Measurements from ENCODE around the gene TOP2B. TPM values are rescaled to one million over a fixed set of nuclear protein-coding genes. Genes with fewer than 3 reads are reported as not detected.
A peak's percentile ranks its signal among the peaks of the same experiment; 100 is the strongest.

TOP2B gene
- total and polyA plus RNA-seq, 2 experiments from 2014 or later: 36.7 to 58.4 TPM

GRCh38 chr3:25565807-25566206 lies 98.9 kb downstream of the TOP2B start:
- TF ChIP-seq EZH2 (IDR thresholded peaks at IDR 0.05; ENCODE audit: insufficient read depth, poor library complexity, severe bottlenecking): no peak
- no peak for TF ChIP-seq EZH2phosphoT487 (IDR thresholded peaks at IDR 0.05; ENCODE audit: insufficient read depth, low read depth)
- no peak overlapping the region for H3K27ac ChIP-seq
- H3K27me3 ChIP-seq (replicated peaks; ENCODE audit: insufficient read depth): no peaks in the 10 kb centered on the region
- H3K4me1 ChIP-seq (ENCODE audit: insufficient read depth): no peaks in the 10 kb centered on the region
- no peaks in the 10 kb centered on the region for H3K79me2 ChIP-seq (ENCODE audit: insufficient read depth)
- no peak overlapping the region for H2AFZ ChIP-seq
- no peak for DNase-seq
- no peaks in the 10 kb centered on the region for H3K9me3 ChIP-seq (ENCODE audit: low read depth)
- no peaks in the 10 kb centered on the region for H3K9me2 ChIP-seq (ENCODE audit: insufficient read depth)
- H4K20me1 ChIP-seq (ENCODE audit: insufficient read depth): no peaks in the 10 kb centered on the region
- H3K9ac ChIP-seq: no peak overlapping the region
- no peak overlapping the region for H3K4me3 ChIP-seq
- no peaks in the 10 kb centered on the region for H3K36me3 ChIP-seq (ENCODE audit: low read depth)
- no peaks in the 10 kb centered on the region for H3F3A ChIP-seq (ENCODE audit: insufficient read depth)
- in situ Hi-C loops (cut with MboI): no loop called here
- WGBS, 2 experiments (ENCODE audit: low coverage in 1 of 2, low lambda C conversion rate in 2 of 2, missing lambda C conversion rate in 2 of 2): 60 to 62% methylated on average over 7 of the region's 7 CpGs
- H3K4me2 ChIP-seq (ENCODE audit: unreplicated experiment): no peak overlapping the region

GRCh38 chr3:25564075-25564474 lies 100.6 kb downstream of the TOP2B start:
- H4K20me1 ChIP-seq (ENCODE audit: insufficient read depth): no peaks in the 10 kb centered on the region
- H3K9ac ChIP-seq: no peak overlapping the region
- no peaks in the 10 kb centered on the region for H3K27me3 ChIP-seq (replicated peaks; ENCODE audit: insufficient read depth)
- DNase-seq: no peak
- no peak overlapping the region for H3K4me3 ChIP-seq
- no peak overlapping the region for H3K4me2 ChIP-seq (ENCODE audit: unreplicated experiment)
- no peaks in the 10 kb centered on the region for H3K9me2 ChIP-seq (ENCODE audit: insufficient read depth)
- no peak overlapping the region for H2AFZ ChIP-seq
- H3K79me2 ChIP-seq (ENCODE audit: insufficient read depth): no peaks in the 10 kb centered on the region
- WGBS, 2 experiments (ENCODE audit: low coverage in 1 of 2, low lambda C conversion rate in 2 of 2, missing lambda C conversion rate in 2 of 2): 74 to 81% methylated on average over 4 of the region's 4 CpGs
- TF ChIP-seq EZH2phosphoT487 (IDR thresholded peaks at IDR 0.05; ENCODE audit: insufficient read depth, low read depth) (no peak), EZH2 (IDR thresholded peaks at IDR 0.05; ENCODE audit: insufficient read depth, poor library complexity, severe bottlenecking) (no peak)
- H3K4me1 ChIP-seq (ENCODE audit: insufficient read depth): no peaks in the 10 kb centered on the region
- H3K27ac ChIP-seq: no peak overlapping the region
- H3F3A ChIP-seq (ENCODE audit: insufficient read depth): no peaks in the 10 kb centered on the region
- H3K36me3 ChIP-seq (ENCODE audit: low read depth): no peaks in the 10 kb centered on the region
- in situ Hi-C loops (cut with MboI): no loop called here
- H3K9me3 ChIP-seq (ENCODE audit: low read depth): no peaks in the 10 kb centered on the region

- Histone ChIP-seq H3K4me1 (ENCODE audit: insufficient read depth) (no peaks in the 10 kb centered on the region), H3F3A (ENCODE audit: insufficient read depth) (no peaks in the 10 kb centered on the region), H3K4me2 (ENCODE audit: unreplicated experiment) (no peak overlapping the region), H3K36me3 (ENCODE audit: low read depth) (no peaks in the 10 kb centered on the region), H3K9ac (no peak overlapping the region), H3K9me3 (ENCODE audit: low read depth) (no peaks in the 10 kb centered on the region), H3K27ac (no peak overlapping the region), H3K27me3 (replicated peaks; ENCODE audit: insufficient read depth) (no peaks in the 10 kb centered on the region), H3K4me3 (no peak overlapping the region), H3K9me2 (ENCODE audit: insufficient read depth) (no peaks in the 10 kb centered on the region), H4K20me1 (ENCODE audit: insufficient read depth) (no peaks in the 10 kb centered on the region), H2AFZ (no peak overlapping the region), H3K79me2 (ENCODE audit: insufficient read depth) (no peaks in the 10 kb centered on the region)
- WGBS, 2 experiments (ENCODE audit: low coverage in 1 of 2, low lambda C conversion rate in 2 of 2, missing lambda C conversion rate in 2 of 2): 50 to 65% methylated on average over 1 of the region's 1 CpG
- TF ChIP-seq EZH2phosphoT487 (IDR thresholded peaks at IDR 0.05; ENCODE audit: insufficient read depth, low read depth) (no peak), EZH2 (IDR thresholded peaks at IDR 0.05; ENCODE audit: insufficient read depth, poor library complexity, severe bottlenecking) (no peak)
- in situ Hi-C loops (cut with MboI): no loop called here
- peak; percentile 23 for DNase-seq
Observed at GRCh38 chr3:25563601-25564000, 101.1 kb downstream of the TOP2B start.

- no peaks in the 10 kb centered on the region for H4K20me1 ChIP-seq (ENCODE audit: insufficient read depth)
- H3K4me3 ChIP-seq: no peak overlapping the region
- H3K36me3 ChIP-seq (ENCODE audit: low read depth): no peaks in the 10 kb centered on the region
- H3K4me2 ChIP-seq (ENCODE audit: unreplicated experiment): no peak overlapping the region
- WGBS, 2 experiments (ENCODE audit: low coverage in 1 of 2, low lambda C conversion rate in 2 of 2, missing lambda C conversion rate in 2 of 2): 52 to 55% methylated on average over 6 of the region's 6 CpGs
- H3F3A ChIP-seq (ENCODE audit: insufficient read depth): no peaks in the 10 kb centered on the region
- no peaks in the 10 kb centered on the region for H3K4me1 ChIP-seq (ENCODE audit: insufficient read depth)
- no peak overlapping the region for H3K27ac ChIP-seq
- no peak overlapping the region for H2AFZ ChIP-seq
- DNase-seq: no peak
- H3K9me3 ChIP-seq (ENCODE audit: low read depth): no peaks in the 10 kb centered on the region
- no peaks in the 10 kb centered on the region for H3K79me2 ChIP-seq (ENCODE audit: insufficient read depth)
- H3K27me3 ChIP-seq (replicated peaks; ENCODE audit: insufficient read depth): 0 out of 2 replicates have a peak, but pooled peaks cover 5% of the 10 kb centered on the region
- no peak overlapping the region for H3K9ac ChIP-seq
- in situ Hi-C loops (cut with MboI): no loop called here
- no peaks in the 10 kb centered on the region for H3K9me2 ChIP-seq (ENCODE audit: insufficient read depth)
- TF ChIP-seq EZH2 (IDR thresholded peaks at IDR 0.05; ENCODE audit: insufficient read depth, poor library complexity, severe bottlenecking): no peak
- no peak for TF ChIP-seq EZH2phosphoT487 (IDR thresholded peaks at IDR 0.05; ENCODE audit: insufficient read depth, low read depth)
Observed at GRCh38 chr3:25558796-25559195, 105.9 kb downstream of the TOP2B start.

- Histone ChIP-seq H2AFZ (no peak overlapping the region), H3K27ac (no peak overlapping the region), H3K9ac (no peak overlapping the region), H3K9me2 (ENCODE audit: insufficient read depth) (no peaks in the 10 kb centered on the region), H3K4me2 (ENCODE audit: unreplicated experiment) (no peak overlapping the region), H3K36me3 (ENCODE audit: low read depth) (no peaks in the 10 kb centered on the region), H4K20me1 (ENCODE audit: insufficient read depth) (no peaks in the 10 kb centered on the region), H3K4me1 (ENCODE audit: insufficient read depth) (no peaks in the 10 kb centered on the region), H3F3A (ENCODE audit: insufficient read depth) (no peaks in the 10 kb centered on the region), H3K27me3 (replicated peaks; ENCODE audit: insufficient read depth) (0 out of 2 replicates have a peak, but pooled peaks cover 5% of the 10 kb centered on the region), H3K9me3 (ENCODE audit: low read depth) (no peaks in the 10 kb centered on the region), H3K4me3 (no peak overlapping the region), H3K79me2 (ENCODE audit: insufficient read depth) (no peaks in the 10 kb centered on the region)
- TF ChIP-seq EZH2 (IDR thresholded peaks at IDR 0.05; ENCODE audit: insufficient read depth, poor library complexity, severe bottlenecking) (no peak), EZH2phosphoT487 (IDR thresholded peaks at IDR 0.05; ENCODE audit: insufficient read depth, low read depth) (no peak)
- DNase-seq: no peak
- in situ Hi-C loops (cut with MboI): no loop called here
- 36 to 39% methylated on average over 5 of the region's 5 CpGs for WGBS, 2 experiments (ENCODE audit: low coverage in 1 of 2, low lambda C conversion rate in 2 of 2, missing lambda C conversion rate in 2 of 2)
Observed at GRCh38 chr3:25558121-25558520, 106.6 kb downstream of the TOP2B start.

All from GM23248 (cell line).